Naive B cell (primary cell): ENCODE results near the gene TP53I11. TPM values are rescaled to one million over a fixed set of nuclear protein-coding genes. Genes with fewer than 3 reads are reported as not detected.

Experiments
- ATAC-seq, 2 donors: fragments of 150-1000 bp; cut with Tn5 transposase; 2 replicates each; pipeline ENCODE4 v1.10.0; 2021; ENCODE audit warnings: low read depth in 2 of 2, mild to moderate bottlenecking in 2 of 2, moderate library complexity in 2 of 2
- DNase-seq: peaks from one replicate; pipeline ENCODE4 v3.0.0; 2022
- H3K27ac Mint-ChIP-seq, 6 donors: one replicate each; pipeline ENCODE4 v1.8.0; 2020 to 2022; ENCODE audit warnings: mild to moderate bottlenecking in 6 of 6, mixed read lengths in 6 of 6, moderate library complexity in 5 of 6, inconsistent platforms in 2 of 6
- H3K27me3 Mint-ChIP-seq, 3 donors: one replicate each; pipeline ENCODE4 v1.8.0; 2021 to 2022; ENCODE audit warnings: mixed read lengths in 3 of 3, mild to moderate bottlenecking in 1 of 3
- H3K36me3 Mint-ChIP-seq, 2 donors: one replicate each; pipeline ENCODE4 v1.8.0; 2020 to 2022; ENCODE audit warnings: mixed read lengths in 2 of 2, inconsistent platforms in 1 of 2, mild to moderate bottlenecking in 1 of 2
- H3K4me1 Mint-ChIP-seq, 3 donors: one replicate each; pipeline ENCODE4 v1.8.0; 2020 to 2022; ENCODE audit warnings: mixed read lengths in 3 of 3, inconsistent platforms in 1 of 3, mild to moderate bottlenecking in 1 of 3, moderate library complexity in 1 of 3
- H3K4me3 Mint-ChIP-seq, 8 donors: one replicate each; pipeline ENCODE4 v1.8.0; 2020 to 2022; ENCODE audit warnings: mild to moderate bottlenecking in 8 of 8, mixed read lengths in 8 of 8, moderate library complexity in 8 of 8, inconsistent platforms in 2 of 8
- H3K9me3 Mint-ChIP-seq, 7 donors: one replicate each; pipeline ENCODE4 v1.8.0; 2020 to 2022; ENCODE audit warnings: mixed read lengths in 7 of 7, mild to moderate bottlenecking in 5 of 7, inconsistent platforms in 2 of 7, moderate library complexity in 1 of 7
- polyA plus RNA-seq, 6 donors: library from polyadenylated mRNA; unstranded; fragments of 300-500 nt; fragmentation: Illumina TruSeq; gene quantifications; one replicate each; pipeline ENCODE4 v1.2.3, GENCODE V29; 2021; ENCODE audit warnings: low read depth in 6 of 6

The TP53I11 gene
- polyA plus RNA-seq, 6 donors from 2014 or later: 29.7 to 68.5 (median 39.4) TPM

- H3K4me1 Mint-ChIP-seq: no peaks in the 10 kb centered on the region
- peaks cover 12 to 47% (median 19%) of the 10 kb centered on the region in 3 donors for H3K27me3 Mint-ChIP-seq
- ATAC-seq: peak in 1 of 2 donors; percentile 45
- no peak overlapping the region for H3K27ac Mint-ChIP-seq
- DNase-seq: no peak
- H3K36me3 Mint-ChIP-seq: no peaks in the 10 kb centered on the region
- no peak overlapping the region for H3K4me3 Mint-ChIP-seq
- H3K9me3 Mint-ChIP-seq: peaks cover 0 to under 1% (median 0%) of the 10 kb centered on the region in 7 donors
These were observed 45.4 kb downstream of the TP53I11 start for GRCh38 chr11:44905131-44905866.

DNA sequence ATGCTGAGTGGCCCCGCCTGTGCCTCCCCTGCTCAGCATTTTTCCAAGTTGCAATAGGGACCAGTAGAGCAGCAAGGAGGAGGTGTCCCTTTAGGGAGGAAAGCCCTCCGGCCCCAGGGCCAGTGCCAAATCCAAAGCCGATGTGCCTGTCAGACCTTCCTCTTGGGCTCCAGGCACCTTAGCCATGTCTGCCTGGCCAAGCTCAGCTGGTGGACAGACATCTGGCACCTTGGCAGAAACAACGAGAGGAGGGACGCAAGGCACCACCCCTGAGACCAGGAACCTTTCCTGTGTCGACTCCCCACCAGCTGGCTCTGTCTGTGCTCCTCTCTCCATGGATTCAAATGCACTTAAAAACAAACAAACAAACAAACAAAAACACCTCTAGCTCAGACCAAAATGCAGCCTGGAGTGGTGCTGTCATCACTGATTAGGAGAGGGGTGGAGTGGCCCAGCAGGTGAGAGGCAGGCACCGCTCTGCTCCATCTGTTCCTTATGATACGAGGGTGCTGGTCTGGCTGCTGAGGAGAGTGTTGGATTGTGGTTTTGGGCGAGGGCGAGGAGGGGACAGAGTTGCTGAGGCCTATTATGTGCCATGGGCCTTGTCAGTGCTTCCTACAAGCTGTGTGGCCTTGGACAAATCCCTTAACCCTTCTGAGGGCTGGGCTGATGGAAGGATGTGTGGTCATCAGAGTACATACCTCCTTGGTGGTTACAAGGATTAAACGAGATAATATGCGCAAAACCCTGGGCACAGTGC, 46.2 kb downstream of the TP53I11 start:
- peaks cover 0 to 4% (median 0%) of the 10 kb centered on the region in 7 donors for H3K9me3 Mint-ChIP-seq
- ATAC-seq (no peak), DNase-seq (no peak)
- no peak overlapping the region for H3K27ac Mint-ChIP-seq
- H3K36me3 Mint-ChIP-seq: no peaks in the 10 kb centered on the region
- H3K4me1 Mint-ChIP-seq: no peaks in the 10 kb centered on the region
- H3K27me3 Mint-ChIP-seq: peaks cover 12 to 47% (median 19%) of the 10 kb centered on the region in 3 donors
- no peak overlapping the region for H3K4me3 Mint-ChIP-seq

GRCh38 chr11:44903518-44903917, 47.2 kb downstream of the TP53I11 start:
- Mint-ChIP-seq H3K27ac (peak overlapping the region in 1 of 6 donors; percentile 49), H3K4me3 (no peak overlapping the region), H3K9me3 (peaks cover 0 to 11% (median 0%) of the 10 kb centered on the region in 7 donors), H3K36me3 (no peaks in the 10 kb centered on the region), H3K4me1 (no peaks in the 10 kb centered on the region), H3K27me3 (peaks cover 12 to 45% (median 19%) of the 10 kb centered on the region in 3 donors)
- ATAC-seq (no peak), DNase-seq (no peak)

- H3K4me3 Mint-ChIP-seq: no peak overlapping the region
- no peak for ATAC-seq
- peaks cover 0 to 14% (median 0%) of the 10 kb centered on the region in 7 donors for H3K9me3 Mint-ChIP-seq
- H3K36me3 Mint-ChIP-seq: no peaks in the 10 kb centered on the region
- peaks cover 13 to 41% (median 21%) of the 10 kb centered on the region in 3 donors for H3K27me3 Mint-ChIP-seq
- H3K4me1 Mint-ChIP-seq: no peaks in the 10 kb centered on the region
- DNase-seq: no peak
- peak overlapping the region in 1 of 6 donors; percentile 49 for H3K27ac Mint-ChIP-seq
These were observed 47.6 kb downstream of the TP53I11 start for GRCh38 chr11:44903035-44903434.

- Mint-ChIP-seq H3K9me3 (peaks cover 0 to 17% (median 0%) of the 10 kb centered on the region in 7 donors), H3K36me3 (no peaks in the 10 kb centered on the region), H3K27ac (no peak overlapping the region), H3K4me3 (no peak overlapping the region), H3K27me3 (peaks cover 18 to 46% (median 30%) of the 10 kb centered on the region in 3 donors), H3K4me1 (no peaks in the 10 kb centered on the region)
- DNase-seq (no peak), ATAC-seq (no peak)
These were observed 48.9 kb downstream of the TP53I11 start for GRCh38 chr11:44901786-44902185.

GRCh38 chr11:44901120-44901633, 49.5 kb downstream of the TP53I11 start:
- H3K4me1 Mint-ChIP-seq: no peaks in the 10 kb centered on the region
- H3K27me3 Mint-ChIP-seq: peaks cover 18 to 47% (median 36%) of the 10 kb centered on the region in 3 donors
- no peak overlapping the region for H3K27ac Mint-ChIP-seq
- H3K36me3 Mint-ChIP-seq: no peaks in the 10 kb centered on the region
- H3K4me3 Mint-ChIP-seq: no peak overlapping the region
- ATAC-seq (no peak), DNase-seq (no peak)
- H3K9me3 Mint-ChIP-seq: peaks cover 0 to 17% (median 0%) of the 10 kb centered on the region in 7 donors

GRCh38 chr11:44899959-44900358, 50.7 kb downstream of the TP53I11 start:
- H3K36me3 Mint-ChIP-seq: no peaks in the 10 kb centered on the region
- H3K4me3 Mint-ChIP-seq: no peak overlapping the region
- DNase-seq (no peak), ATAC-seq (no peak)
- peaks cover 0 to 17% (median 0%) of the 10 kb centered on the region in 7 donors for H3K9me3 Mint-ChIP-seq
- H3K27me3 Mint-ChIP-seq: peaks cover 18 to 52% (median 48%) of the 10 kb centered on the region in 3 donors
- no peaks in the 10 kb centered on the region for H3K4me1 Mint-ChIP-seq
- no peak overlapping the region for H3K27ac Mint-ChIP-seq

DNA sequence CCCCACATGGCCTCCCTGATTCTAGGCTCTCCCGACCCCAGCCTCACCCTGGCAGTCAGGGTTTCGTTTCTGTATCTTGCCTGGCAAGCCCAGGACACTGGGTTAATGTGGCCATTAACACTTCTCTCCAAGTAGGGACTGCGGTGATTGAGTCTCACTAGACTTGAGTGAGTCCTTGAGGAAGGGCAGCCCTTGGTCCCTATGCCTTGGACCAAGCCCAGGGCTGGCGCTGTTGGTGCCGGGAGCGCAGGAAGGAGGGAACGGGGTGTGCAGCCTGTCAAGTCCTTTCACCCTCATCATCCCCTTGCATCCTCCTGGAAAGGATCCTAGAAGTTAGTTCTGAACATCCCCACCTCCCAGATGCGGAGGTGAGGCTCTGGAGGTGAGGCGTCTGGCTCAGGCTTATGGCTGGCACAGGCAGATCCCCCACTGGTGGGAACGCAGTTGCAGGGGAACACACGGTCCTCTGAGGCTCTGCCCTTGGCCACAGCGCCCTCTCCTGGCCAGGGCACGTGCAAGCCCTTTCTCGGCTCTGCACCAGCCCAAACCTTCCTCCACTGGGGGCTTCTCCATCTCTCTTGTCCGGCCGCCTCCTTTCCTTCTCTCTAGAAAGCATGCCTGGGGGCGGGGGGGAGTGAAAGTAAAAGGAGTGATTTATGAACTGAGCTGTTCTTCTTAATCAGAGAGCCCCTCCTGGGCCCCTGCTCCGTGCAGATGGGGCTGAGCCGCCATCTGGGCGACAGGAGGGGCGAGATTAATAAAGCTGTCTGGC, 56.7 kb downstream of the TP53I11 start:
- Mint-ChIP-seq H3K4me1 (no peaks in the 10 kb centered on the region), H3K27ac (peak overlapping the region in 2 of 6 donors; percentile 29 to 74), H3K36me3 (no peaks in the 10 kb centered on the region), H3K4me3 (no peak overlapping the region), H3K27me3 (peaks cover 6 to 35% (median 29%) of the 10 kb centered on the region in 3 donors), H3K9me3 (peaks cover 0 to 13% (median 0%) of the 10 kb centered on the region in 7 donors)
- DNase-seq (no peak), ATAC-seq (no peak)

- Mint-ChIP-seq H3K27me3 (peaks cover 6 to 42% (median 29%) of the 10 kb centered on the region in 3 donors), H3K4me3 (no peak overlapping the region), H3K27ac (peak overlapping the region in 2 of 6 donors; percentile 29 to 74)
These were observed 57.3 kb downstream of the TP53I11 start for GRCh38 chr11:44893308-44893822.

GRCh38 chr11:44892843-44893242, 57.8 kb downstream of the TP53I11 start:
- no peak for DNase-seq
- H3K27ac Mint-ChIP-seq: no peak overlapping the region
- peaks cover 3 to 39% (median 26%) of the 10 kb centered on the region in 3 donors for H3K27me3 Mint-ChIP-seq
- H3K9me3 Mint-ChIP-seq: peaks cover 0 to under 1% (median 0%) of the 10 kb centered on the region in 7 donors
- no peak overlapping the region for H3K4me3 Mint-ChIP-seq
- no peak for ATAC-seq
- no peaks in the 10 kb centered on the region for H3K36me3 Mint-ChIP-seq
- H3K4me1 Mint-ChIP-seq: no peaks in the 10 kb centered on the region

More at GRCh38 chr11:44893308-44893822, 57.3 kb downstream of the TP53I11 start:
- DNase-seq (no peak), ATAC-seq (no peak)
- H3K9me3 Mint-ChIP-seq: peaks cover 0 to 6% (median 0%) of the 10 kb centered on the region in 7 donors
- no peaks in the 10 kb centered on the region for H3K36me3 Mint-ChIP-seq
- no peaks in the 10 kb centered on the region for H3K4me1 Mint-ChIP-seq

DNA sequence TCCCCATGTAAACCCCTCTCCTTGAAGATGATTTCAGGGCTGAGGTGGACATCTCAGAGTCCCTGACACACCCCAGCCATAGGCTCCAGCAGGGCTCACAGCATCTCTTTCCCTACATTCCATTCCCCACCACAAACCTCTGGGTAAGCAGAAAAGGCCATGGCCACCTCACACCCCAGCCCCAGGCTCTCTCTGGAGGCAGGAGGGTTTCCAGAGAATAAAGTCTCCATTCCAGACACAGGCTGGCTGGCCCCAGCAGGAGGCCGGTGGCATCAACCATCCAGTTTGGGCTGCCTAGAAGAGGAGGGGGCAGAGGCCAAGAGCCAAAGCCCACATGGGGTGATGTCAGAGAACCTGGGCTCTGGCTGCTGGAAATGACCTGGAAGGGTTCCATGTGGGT, 61.4 kb downstream of the TP53I11 start:
- no peaks in the 10 kb centered on the region for H3K4me1 Mint-ChIP-seq
- H3K27me3 Mint-ChIP-seq: peaks cover 0 to 17% (median 7%) of the 10 kb centered on the region in 3 donors
- no peak for ATAC-seq
- H3K27ac Mint-ChIP-seq: no peak overlapping the region
- DNase-seq: no peak
- H3K9me3 Mint-ChIP-seq: no peaks in the 10 kb centered on the region
- H3K36me3 Mint-ChIP-seq: no peaks in the 10 kb centered on the region
- H3K4me3 Mint-ChIP-seq: no peak overlapping the region

DNA sequence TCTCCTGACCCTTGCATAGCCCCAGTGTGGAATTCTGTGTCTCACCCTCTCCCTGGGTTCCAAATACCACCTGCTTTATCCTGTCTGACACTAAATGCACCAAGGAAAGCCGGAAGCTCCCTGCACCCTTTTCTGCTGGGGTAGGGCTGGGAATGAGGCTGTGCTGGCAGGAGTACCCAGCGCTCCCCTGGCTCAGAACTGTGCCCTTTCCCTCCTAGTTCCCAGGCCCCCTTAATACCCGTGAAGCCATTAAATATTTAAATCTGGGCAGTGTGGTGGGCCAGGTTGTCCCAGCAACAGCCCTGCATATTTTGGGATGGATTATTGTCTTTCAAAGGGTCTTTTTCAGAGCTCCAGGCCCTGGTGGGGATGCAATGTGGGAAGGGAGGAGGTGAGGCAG, 63.0 kb downstream of the TP53I11 start:
- Mint-ChIP-seq H3K27me3 (peaks cover 0 to 17% (median 7%) of the 10 kb centered on the region in 3 donors), H3K4me3 (no peak overlapping the region), H3K36me3 (no peaks in the 10 kb centered on the region), H3K4me1 (no peaks in the 10 kb centered on the region), H3K9me3 (no peaks in the 10 kb centered on the region), H3K27ac (no peak overlapping the region)
- no peak for DNase-seq
- ATAC-seq: no peak

DNA sequence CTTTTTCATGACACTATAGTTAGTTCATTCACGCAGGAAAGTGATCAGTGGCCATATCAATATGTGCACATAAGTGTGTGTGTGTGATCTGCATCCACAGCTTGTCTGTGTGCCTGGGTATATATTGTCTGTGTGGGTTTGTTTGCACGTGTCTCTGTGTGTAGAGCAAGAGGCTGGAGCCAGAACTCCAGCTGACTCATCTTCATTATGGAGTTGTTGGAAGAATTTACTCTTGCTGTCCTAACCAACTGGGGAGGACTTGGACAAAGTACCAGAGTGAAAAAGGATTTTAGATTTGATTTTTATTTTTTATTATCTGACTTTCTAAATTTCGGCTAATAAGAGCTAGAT, 63.9 kb downstream of the TP53I11 start:
- DNase-seq (no peak), ATAC-seq (no peak)
- H3K27ac Mint-ChIP-seq: peak overlapping the region in 1 of 6 donors; percentile 21
- peaks cover 0 to 23% (median 7%) of the 10 kb centered on the region in 3 donors for H3K27me3 Mint-ChIP-seq
- H3K9me3 Mint-ChIP-seq: no peaks in the 10 kb centered on the region
- no peaks in the 10 kb centered on the region for H3K4me1 Mint-ChIP-seq
- H3K4me3 Mint-ChIP-seq: no peak overlapping the region
- no peaks in the 10 kb centered on the region for H3K36me3 Mint-ChIP-seq
